GM21529 (cell line): ENCODE measurements around the gene YAP1.

ENCODE experiments used
- ATAC-seq: cut with Tn5 transposase; IDR thresholded peaks from one replicate; pipeline ENCODE4 v1.9.1; 2021; ENCODE audit not compliant: unreplicated experiment

Gene YAP1

GRCh38 chr11:102155676-102156075, 45.4 kb downstream of the YAP1 start:
- ATAC-seq = no peak

GRCh38 chr11:102157219-102157618, 47.0 kb downstream of the YAP1 start:
- no peak for ATAC-seq

DNA sequence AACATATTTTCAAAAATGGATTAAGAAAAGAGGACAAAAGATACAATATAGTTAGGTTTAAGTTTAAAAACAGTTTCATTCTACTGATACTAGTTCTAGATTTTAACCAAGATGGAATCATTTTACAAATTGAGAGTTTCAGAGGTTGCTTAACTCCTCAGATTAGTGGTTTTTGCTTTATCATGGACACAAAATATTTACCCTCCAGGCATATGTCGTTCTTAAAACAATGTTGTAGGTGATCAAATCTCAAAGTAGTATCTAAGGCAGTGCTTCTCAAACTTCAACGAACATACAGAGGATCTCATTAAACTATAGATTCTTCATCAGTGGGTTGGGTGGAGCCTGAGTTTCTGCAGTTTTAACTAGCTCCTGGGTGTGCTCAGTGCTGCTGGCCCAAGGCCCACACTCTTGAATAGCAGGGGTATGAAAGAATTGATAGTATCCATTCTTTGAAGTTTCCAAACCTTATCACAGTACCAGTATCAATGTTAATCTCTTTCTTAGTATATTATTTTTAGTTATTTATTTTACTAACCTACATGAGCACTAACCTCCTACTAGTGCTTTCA, 48.0 kb downstream of the YAP1 start:
- no peak for ATAC-seq

DNA sequence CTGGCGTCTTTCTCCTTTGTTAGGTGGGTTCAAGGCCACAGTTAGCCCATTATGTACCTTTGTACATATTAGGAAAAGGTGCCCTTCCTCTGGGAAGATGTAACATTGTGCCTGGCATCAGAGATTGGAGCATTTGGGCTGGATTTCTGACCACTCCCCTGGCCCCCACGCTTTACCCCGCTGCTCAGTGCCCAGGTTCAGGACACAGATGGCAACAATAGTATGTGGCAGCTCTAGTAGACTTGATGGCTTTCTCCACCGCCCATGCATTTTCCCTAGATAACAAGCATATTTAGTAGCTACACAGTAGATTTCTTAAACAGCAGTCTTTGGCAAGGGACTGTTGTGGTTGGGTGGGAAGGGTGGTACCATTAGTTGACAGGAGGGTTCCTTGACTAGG, 53.1 kb downstream of the YAP1 start:
- ATAC-seq = no peak

DNA sequence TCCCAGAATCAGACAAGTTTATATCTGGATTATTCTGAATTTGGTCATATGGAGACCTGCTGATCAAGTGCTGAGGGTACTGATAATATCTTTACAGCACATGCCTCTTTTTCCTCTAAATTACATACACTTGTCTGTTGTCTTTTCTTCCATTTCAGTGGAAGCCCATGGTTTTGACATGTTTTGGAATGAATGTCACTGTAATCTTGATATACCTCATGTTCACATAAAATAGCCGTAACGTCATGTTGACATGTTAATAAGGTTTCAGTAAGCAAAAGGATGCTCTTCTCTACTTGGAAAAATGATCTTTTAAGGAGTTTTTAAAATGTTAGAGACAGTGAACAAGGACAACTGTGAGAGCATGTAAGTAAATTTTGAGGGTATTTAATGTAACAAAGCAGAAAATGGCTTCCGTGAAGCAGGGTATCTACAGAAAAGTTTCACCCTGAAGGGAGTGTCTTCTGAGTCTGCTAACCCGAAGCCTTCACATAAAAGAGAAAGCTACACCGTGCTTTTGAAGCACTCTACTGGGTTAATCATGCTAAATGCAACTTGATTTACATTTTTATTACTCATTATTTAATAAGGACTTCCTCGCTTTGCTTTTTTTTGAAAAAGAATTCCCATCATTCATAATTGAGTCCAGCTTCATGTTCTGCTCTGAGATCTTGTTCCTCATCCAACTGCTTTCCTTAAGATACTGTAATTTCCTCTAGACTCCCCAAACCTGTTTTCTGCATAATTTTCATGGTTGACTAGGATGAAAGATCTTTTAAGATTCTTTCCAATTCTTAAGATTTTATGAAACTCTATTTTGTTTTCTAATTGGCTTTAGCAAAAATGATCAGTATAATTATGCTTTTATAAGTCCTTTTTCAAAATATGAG, 56.2 kb downstream of the YAP1 start:
- no peak for ATAC-seq

- ATAC-seq = no peak
These were observed 58.2 kb downstream of the YAP1 start for GRCh38 chr11:102168481-102168880.

GRCh38 chr11:102171101-102171500, 60.9 kb downstream of the YAP1 start:
- ATAC-seq = no peak

DNA sequence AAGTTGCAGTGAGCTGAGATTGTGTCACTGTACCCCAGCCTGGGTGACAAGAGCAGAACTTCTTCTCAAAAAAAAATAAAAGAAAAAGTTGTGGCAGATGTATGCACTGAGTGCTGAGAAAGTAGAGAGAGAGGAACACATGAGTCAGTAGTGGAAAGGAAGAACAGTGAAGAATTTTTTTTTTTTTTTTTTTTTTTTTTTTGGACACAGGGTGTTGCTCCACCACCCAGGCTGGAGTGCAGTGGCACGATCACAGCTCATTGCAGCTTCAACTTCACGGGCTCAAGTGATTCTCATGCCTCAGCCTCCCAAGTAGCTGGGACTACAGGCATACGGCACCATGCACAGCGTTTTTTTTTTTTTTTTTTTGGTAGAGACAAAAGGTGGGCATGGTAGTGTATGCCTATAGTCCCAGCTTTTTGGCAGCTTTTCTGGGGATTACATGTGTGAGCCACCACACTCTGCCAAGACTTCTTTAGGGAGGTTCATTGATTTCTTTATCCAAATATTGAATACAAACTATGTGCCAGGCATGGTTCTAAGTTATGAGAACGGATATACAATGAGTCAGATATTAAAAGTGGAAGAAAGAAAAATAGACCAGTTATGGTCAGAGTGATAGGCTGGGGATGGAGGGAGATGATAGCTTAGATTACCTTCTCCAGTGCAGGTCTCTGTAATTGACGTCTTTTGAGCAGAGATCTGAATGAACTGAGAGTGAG, 62.0 kb downstream of the YAP1 start:
- ATAC-seq = no peak

DNA sequence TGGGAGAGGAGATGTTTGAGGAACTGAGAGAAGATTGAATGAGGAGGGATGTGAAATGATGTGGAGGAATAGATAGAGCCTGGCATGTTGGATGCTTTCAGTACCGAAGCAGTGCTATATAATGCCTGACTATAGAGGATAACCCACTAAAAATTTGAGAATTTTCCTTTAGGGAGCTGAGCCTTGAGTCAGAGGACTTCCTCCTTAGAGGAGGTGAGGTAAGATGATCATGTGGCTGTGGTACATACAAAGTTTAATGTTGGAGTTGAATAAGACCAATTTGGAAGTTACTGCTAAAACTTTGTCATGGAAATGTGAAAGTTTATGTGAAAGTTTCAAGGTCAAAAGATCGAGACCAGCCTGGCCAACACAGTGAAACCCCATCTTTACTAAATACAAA, 66.9 kb downstream of the YAP1 start:
- no peak for ATAC-seq

GRCh38 chr11:102177974-102178631, 67.9 kb downstream of the YAP1 start:
- ATAC-seq = no peak

DNA sequence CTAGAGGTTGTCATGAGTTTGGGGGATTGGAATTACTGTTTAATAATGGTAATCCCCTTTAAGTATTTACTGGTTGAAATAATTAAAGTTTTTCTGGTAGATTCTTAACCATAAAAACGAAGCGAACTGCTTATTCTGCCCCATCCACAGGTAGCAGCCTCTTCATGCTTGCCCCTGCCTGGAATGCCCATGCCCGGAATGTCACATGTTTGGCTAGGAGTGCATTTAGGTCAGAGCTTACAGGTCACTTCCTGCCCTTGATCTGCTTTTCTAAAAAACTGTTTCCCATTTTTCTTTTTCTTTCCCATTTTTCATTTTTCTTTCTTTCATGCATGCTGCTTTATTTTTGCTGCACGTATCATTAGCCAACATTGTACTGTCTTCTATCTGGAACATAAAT, 69.1 kb downstream of the YAP1 start:
- ATAC-seq = no peak

DNA sequence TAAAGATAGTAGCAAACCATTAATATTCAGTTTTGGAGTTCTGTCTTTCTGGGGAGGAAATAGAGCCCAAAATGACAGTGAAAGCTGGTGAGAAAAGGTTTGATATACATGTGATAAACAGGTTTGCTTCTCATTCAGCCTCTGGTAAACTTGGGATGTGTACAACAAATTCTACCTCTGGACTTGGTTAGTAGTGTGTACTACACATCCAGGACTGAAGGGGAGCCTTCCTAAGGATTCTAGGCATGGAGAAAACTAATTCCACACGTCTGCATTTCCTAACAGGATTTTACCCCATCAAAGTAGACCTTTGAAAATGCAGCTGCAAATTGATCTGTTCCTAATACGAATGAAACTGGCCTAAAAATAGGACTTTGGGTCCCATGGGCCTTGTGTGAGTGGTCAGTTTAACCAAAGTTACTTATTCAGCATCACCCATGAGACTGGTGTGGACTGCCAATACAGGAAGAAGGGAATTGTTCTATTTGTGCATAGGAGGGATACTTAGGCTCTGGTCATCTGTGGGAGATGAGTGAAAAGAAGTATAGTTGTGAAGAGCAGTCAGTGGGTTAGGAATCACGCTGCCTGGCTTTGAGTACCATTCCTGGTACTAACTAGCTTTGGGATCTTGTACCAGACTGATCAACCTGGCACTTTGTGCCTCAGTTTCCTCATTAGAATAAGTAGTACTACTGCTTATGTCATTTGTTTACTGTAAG, 74.2 kb downstream of the YAP1 start:
- no peak for ATAC-seq

GRCh38 chr11:102186551-102187191, 76.4 kb downstream of the YAP1 start:
- ATAC-seq = no peak

DNA sequence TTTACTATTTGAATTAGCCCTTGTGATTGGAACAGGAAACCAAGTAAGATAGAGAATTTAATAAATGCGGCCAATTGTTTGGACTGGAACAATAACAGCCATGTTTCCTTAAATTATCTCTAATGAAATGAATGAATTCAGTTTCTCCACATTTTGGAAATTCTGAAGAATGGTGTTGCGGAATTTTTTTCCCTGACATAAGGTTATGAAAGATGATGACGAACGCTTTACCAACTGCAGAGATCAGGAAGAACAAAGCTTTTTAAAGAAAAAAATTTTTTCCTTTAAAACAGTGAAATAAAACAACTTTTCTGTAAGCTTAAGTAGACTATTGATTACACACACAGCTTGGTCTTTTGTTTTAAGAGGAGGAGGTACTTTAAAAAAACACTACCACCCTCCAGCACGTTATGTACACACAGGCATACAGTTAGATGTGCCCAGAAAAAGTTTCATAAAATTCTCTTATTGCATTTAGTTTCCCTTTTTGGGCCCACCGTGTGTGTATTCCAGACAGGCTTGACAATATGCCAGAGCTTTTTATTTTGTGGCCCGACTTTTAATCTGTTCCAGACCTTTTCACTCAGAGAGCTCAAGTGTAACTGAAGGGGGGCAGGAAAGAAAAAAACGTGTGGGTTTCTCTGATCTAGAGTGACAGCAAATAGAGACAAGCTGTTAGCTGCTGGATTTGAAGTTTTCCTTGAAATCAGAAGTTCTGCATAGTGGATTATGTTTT, 77.3 kb downstream of the YAP1 start:
- no peak for ATAC-seq

GRCh38 chr11:102188488-102188887, 78.2 kb downstream of the YAP1 start:
- ATAC-seq = no peak

GRCh38 chr11:102191832-102192231, 81.6 kb downstream of the YAP1 start:
- ATAC-seq = no peak

DNA sequence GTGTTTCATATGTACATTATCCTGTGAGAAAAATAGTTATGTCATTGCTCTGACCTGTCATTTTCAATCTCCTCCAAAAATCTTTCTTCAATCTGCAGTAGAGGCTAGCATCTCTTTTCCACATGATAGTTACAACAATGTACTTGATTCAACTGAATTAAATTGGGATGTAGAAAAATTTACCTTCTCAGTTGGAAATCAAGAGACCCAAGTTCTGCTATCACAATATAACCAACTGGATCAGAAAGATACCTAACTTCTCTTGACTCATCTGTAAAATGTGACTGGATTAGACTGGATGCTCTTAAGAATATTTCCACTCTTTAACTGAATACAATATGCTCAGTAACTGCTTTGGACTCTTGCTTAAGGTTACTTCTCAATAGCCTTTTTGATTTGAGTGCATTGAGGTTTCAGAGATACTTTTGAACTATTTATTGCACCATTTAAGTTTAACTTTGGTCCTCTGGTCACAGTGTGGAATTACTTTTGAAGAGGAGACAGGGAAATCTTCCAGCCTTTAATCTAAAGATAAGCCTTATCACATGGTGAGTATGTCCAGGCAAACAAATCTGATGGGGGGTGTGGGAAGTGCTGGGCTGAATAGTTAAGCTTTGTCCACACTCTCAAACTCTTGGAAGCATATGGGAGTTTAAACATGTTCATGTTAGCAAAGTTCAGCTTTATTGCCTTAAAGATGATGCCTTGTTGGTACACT, 82.3 kb downstream of the YAP1 start:
- no peak for ATAC-seq

GRCh38 chr11:102194257-102194656, 84.0 kb downstream of the YAP1 start:
- ATAC-seq = no peak

DNA sequence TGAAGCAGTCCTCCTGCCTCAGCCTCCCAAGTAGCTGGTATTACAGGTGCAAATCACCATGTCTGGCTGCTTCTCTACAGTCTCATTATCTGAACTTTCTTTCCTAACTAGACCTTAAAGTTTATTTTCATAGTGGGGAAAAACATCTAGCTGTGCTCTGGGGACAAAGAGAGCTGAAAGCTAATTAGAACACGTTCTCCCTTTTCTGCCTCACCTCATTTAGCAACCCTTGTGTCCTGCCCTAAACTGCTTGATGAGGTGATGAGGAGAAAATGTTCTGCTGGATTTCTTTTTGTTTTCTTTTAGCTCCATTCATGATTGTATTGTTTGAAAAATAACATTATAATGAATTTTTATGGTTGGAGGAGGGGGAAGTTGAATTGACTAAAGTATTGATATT, 84.7 kb downstream of the YAP1 start:
- no peak for ATAC-seq
